ENCODE results near the gene ZSCAN23.
A peak's percentile ranks its signal among the peaks of the same experiment; 100 is the strongest.
"Not testable (repeated sequence)": the region's sequence is repeated elsewhere in the genome, so short reads cannot be mapped to it uniquely, and the experiment has no call there.

Gene ZSCAN23

GRCh38 chr6:28443112-28443773 is at the start of gene ZSCAN23:
ZSCAN23 (minus strand) TSS chr6:28443491; CDS start chr6:28436266, 7,225 bp downstream.
- peak; percentile 94 for DNase-seq (ENCODE audit: low read depth, low spot score)

GRCh38 chr6:28491984-28492317 is 48.7 kb upstream of the ZSCAN23 start:
- no peak for DNase-seq (ENCODE audit: low read depth, low spot score)

- no peak for DNase-seq (ENCODE audit: low read depth, low spot score)
Observed at GRCh38 chr6:28490205-28490890, 47.1 kb upstream of the ZSCAN23 start.

GRCh38 chr6:28489366-28490204 is 46.3 kb upstream of the ZSCAN23 start:
- peak; percentile 72 for DNase-seq (ENCODE audit: low read depth, low spot score)

GRCh38 chr6:28488916-28489365 is 45.6 kb upstream of the ZSCAN23 start:
- peak; percentile 69 for DNase-seq (ENCODE audit: low read depth, low spot score)

GRCh38 chr6:28486988-28487742 is 43.9 kb upstream of the ZSCAN23 start:
- DNase-seq (ENCODE audit: low read depth, low spot score), result no peak

- no peak for DNase-seq (ENCODE audit: low read depth, low spot score)
Observed at GRCh38 chr6:28486533-28486932, 43.2 kb upstream of the ZSCAN23 start.

GRCh38 chr6:28485482-28485881 is 42.2 kb upstream of the ZSCAN23 start:
- no peak for DNase-seq (ENCODE audit: low read depth, low spot score)

GRCh38 chr6:28480253-28480932 is 37.1 kb upstream of the ZSCAN23 start:
- no peak for DNase-seq (ENCODE audit: low read depth, low spot score)

- no peak for DNase-seq (ENCODE audit: low read depth, low spot score)
Observed at GRCh38 chr6:28478518-28478917, 35.2 kb upstream of the ZSCAN23 start.

GRCh38 chr6:28474441-28475219 is 31.3 kb upstream of the ZSCAN23 start:
- DNase-seq (ENCODE audit: low read depth, low spot score), result peak; percentile 84

GRCh38 chr6:28469153-28469745 is 26.0 kb upstream of the ZSCAN23 start:
- DNase-seq (ENCODE audit: low read depth, low spot score), result not testable (repeated sequence)

- DNase-seq (ENCODE audit: low read depth, low spot score), result no peak
Observed at GRCh38 chr6:28468056-28468455, 24.8 kb upstream of the ZSCAN23 start.

GRCh38 chr6:28462401-28462800 is 19.1 kb upstream of the ZSCAN23 start:
- no peak for DNase-seq (ENCODE audit: low read depth, low spot score)

- DNase-seq (ENCODE audit: low read depth, low spot score), result no peak
Observed at GRCh38 chr6:28458568-28458967, 15.3 kb upstream of the ZSCAN23 start.

- no peak for DNase-seq (ENCODE audit: low read depth, low spot score)
Observed at GRCh38 chr6:28449056-28449455, 5.8 kb upstream of the ZSCAN23 start.

- not testable (repeated sequence) for DNase-seq (ENCODE audit: low read depth, low spot score)
Observed at GRCh38 chr6:28447512-28447906, 4.2 kb upstream of the ZSCAN23 start.

GRCh38 chr6:28446818-28447511 is 3.7 kb upstream of the ZSCAN23 start:
- peak; percentile 40 for DNase-seq (ENCODE audit: low read depth, low spot score)

- not testable (repeated sequence) for DNase-seq (ENCODE audit: low read depth, low spot score)
Observed at GRCh38 chr6:28444759-28445158, 1.5 kb upstream of the ZSCAN23 start.

All from astrocyte of the hippocampus (primary cell).